ENCODE data around the gene ROCK2. TPM values are rescaled to one million over a fixed set of nuclear protein-coding genes. Genes with fewer than 3 reads are reported as not detected.

ROCK2 gene
- polyA plus RNA-seq, 1 of the 3 experiments (the other 2 are of a cell fraction): 4.2 TPM

DNA sequence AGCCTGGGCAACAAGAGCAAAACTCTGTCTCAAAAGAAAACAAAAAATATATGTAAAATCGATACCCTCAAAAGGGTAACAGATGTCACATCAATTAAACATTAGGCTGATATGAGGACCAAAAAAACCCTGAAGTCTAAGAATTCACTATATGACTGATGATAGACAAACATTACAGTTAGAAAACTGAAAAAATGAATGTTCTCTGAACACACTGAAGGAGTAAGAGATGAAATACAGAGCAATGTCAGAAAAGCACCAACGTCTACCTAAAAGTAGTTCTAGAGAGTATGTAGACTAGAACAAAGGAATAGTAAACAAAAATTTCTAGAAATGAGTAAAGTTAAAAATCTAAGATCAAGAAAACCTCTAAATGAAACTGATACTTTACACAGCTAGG, 107.3 kb downstream of the ROCK2 start:
- Histone ChIP-seq H2AFZ (ENCODE audit: low read depth) (no peak overlapping the region), H3K27ac (ENCODE audit: low read depth in 2 of 2, low read length in 1 of 2) (no peak overlapping the region), H3K4me2 (no peak overlapping the region), H3K9me3 (no peaks in the 10 kb centered on the region), H3K36me3 (replicated peaks in 1 of 2; ENCODE audit: control insufficient read depth in 1 of 2, insufficient read depth in 2 of 2, low read length in 1 of 2) (peaks cover 0 to 11% of the 10 kb centered on the region in 2 experiments), H3K9ac (no peak overlapping the region), H3F3A (replicated peaks; ENCODE audit: insufficient read depth) (peaks cover 25% of the 10 kb centered on the region), H4K20me1 (ENCODE audit: insufficient read depth) (peaks cover 5% of the 10 kb centered on the region; the same call in 1 of the 2 replicates), H3K4me1 (ENCODE audit: control insufficient read depth in 1 of 2, insufficient read depth in 2 of 2, low read depth in 1 of 2, low read length in 1 of 2) (no peaks in the 10 kb centered on the region), H3K27me3 (ENCODE audit: insufficient read depth) (no peaks in the 10 kb centered on the region), H3K4me3 (ENCODE audit: low read depth in 2 of 2, low read length in 1 of 2) (no peak overlapping the region), H3K79me2 (ENCODE audit: insufficient read depth) (peaks cover 75% of the 10 kb centered on the region), H3K9me2 (no peaks in the 10 kb centered on the region)
- WGBS (ENCODE audit: low lambda C conversion rate): 92% methylated on average over 2 of the region's 2 CpGs
- POLR2A ChIA-PET: no interaction called here
- TF ChIP-seq RXRA (IDR thresholded peaks at IDR 0.05; ENCODE audit: borderline replicate concordance, low read depth): no peak
- CTCF ChIA-PET: interaction anchor here (1.1 to 8.7 kb wide), 5 partner anchors 12 to 210 kb away, joined by 3 to 159 read pairs (median 6); no protein-coding TSS in a partner anchor
- no peak for DNase-seq

DNA sequence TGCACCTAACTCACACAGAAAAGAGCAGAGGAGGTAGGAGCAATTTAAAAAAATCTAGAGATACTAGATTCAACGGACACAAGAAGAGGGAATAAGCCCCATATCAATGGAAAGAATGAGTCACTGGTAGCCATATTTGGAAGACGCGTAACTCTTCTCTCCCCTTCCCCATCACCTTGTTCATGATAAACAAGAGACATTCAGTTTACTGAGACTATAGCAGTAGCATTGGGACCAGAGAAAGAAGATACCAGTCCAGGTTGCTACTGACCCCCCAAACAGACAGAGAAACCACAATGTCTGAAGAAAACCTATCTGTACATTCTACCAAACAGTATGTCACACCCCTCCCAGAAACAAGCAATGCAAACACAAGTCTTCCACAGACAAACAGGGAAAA, 108.1 kb downstream of the ROCK2 start:
- ChIA-PET CTCF (interaction anchor here (1.0 to 8.7 kb wide), 11 partner anchors 8 to 348 kb away, joined by 3 to 159 read pairs (median 8); partner anchors contain the start of gene ROCK2), POLR2A (no interaction called here)
- WGBS (ENCODE audit: low lambda C conversion rate): 82% methylated on average over 3 of the region's 3 CpGs
- Histone ChIP-seq H3K4me1 (ENCODE audit: control insufficient read depth in 1 of 2, insufficient read depth in 2 of 2, low read depth in 1 of 2, low read length in 1 of 2) (no peaks in the 10 kb centered on the region), H3K27me3 (ENCODE audit: insufficient read depth) (no peaks in the 10 kb centered on the region), H3K9me3 (no peaks in the 10 kb centered on the region), H3K79me2 (ENCODE audit: insufficient read depth) (peaks cover 72% of the 10 kb centered on the region), H3F3A (replicated peaks; ENCODE audit: insufficient read depth) (peaks cover 25% of the 10 kb centered on the region), H3K4me2 (no peak overlapping the region), H3K9me2 (no peaks in the 10 kb centered on the region), H3K27ac (ENCODE audit: low read depth in 2 of 2, low read length in 1 of 2) (no peak overlapping the region), H3K9ac (no peak overlapping the region), H4K20me1 (ENCODE audit: insufficient read depth) (peaks cover 5% of the 10 kb centered on the region; the same call in 1 of the 2 replicates), H3K36me3 (replicated peaks in 1 of 2; ENCODE audit: control insufficient read depth in 1 of 2, insufficient read depth in 2 of 2, low read length in 1 of 2) (peaks cover 0 to 4% of the 10 kb centered on the region in 2 experiments), H2AFZ (ENCODE audit: low read depth) (no peak overlapping the region), H3K4me3 (ENCODE audit: low read depth in 2 of 2, low read length in 1 of 2) (no peak overlapping the region)
- TF ChIP-seq FOSL2 (IDR thresholded peaks at IDR 0.05; ENCODE audit: borderline replicate concordance, low read depth) (no peak), POLR2AphosphoS5 (IDR thresholded peaks at IDR 0.05; ENCODE audit: low read depth, low read length) (no peak), CHD2 (IDR thresholded peaks at IDR 0.05; ENCODE audit: low read length, partially characterized antibody) (no peak), TCF12 (IDR thresholded peaks at IDR 0.05) (no peak), RFX5 (IDR thresholded peaks at IDR 0.05; ENCODE audit: low read length) (no peak), EP300 (IDR thresholded peaks at IDR 0.05; ENCODE audit: borderline replicate concordance in 1 of 2, low read depth in 1 of 2, low read length in 1 of 2) (no peak), JUND (IDR thresholded peaks at IDR 0.05) (no peak), GATA2 (CRISPR knock-in tag; IDR thresholded peaks at IDR 0.05) (no peak), TEAD4 (IDR thresholded peaks at IDR 0.05; ENCODE audit: borderline replicate concordance, insufficient read depth) (no peak), YY1 (IDR thresholded peaks at IDR 0.05; ENCODE audit: low read depth) (no peak), FOXM1 (IDR thresholded peaks at IDR 0.05; ENCODE audit: low read depth) (no peak), IRF3 (IDR thresholded peaks at IDR 0.05; ENCODE audit: low read depth, low read length) (no peak), NFIC (IDR thresholded peaks at IDR 0.05; ENCODE audit: borderline replicate concordance) (no peak), RAD21 (IDR thresholded peaks at IDR 0.05; ENCODE audit: low read length) (no peak), REST (IDR thresholded peaks at IDR 0.05; ENCODE audit: low read depth, low read length) (no peak), RCOR1 (IDR thresholded peaks at IDR 0.05; ENCODE audit: low read length) (no peak)
- TF ChIP-seq, protein P1, sequence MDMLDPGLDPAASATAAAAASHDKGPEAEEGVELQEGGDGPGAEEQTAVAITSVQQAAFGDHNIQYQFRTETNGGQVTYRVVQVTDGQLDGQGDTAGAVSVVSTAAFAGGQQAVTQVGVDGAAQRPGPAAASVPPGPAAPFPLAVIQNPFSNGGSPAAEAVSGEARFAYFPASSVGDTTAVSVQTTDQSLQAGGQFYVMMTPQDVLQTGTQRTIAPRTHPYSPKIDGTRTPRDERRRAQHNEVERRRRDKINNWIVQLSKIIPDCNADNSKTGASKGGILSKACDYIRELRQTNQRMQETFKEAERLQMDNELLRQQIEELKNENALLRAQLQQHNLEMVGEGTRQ (IDR thresholded peaks at IDR 0.05; ENCODE audit: borderline replicate concordance, low read depth, low read length): no peak
- TF ChIP-seq, protein P2, sequence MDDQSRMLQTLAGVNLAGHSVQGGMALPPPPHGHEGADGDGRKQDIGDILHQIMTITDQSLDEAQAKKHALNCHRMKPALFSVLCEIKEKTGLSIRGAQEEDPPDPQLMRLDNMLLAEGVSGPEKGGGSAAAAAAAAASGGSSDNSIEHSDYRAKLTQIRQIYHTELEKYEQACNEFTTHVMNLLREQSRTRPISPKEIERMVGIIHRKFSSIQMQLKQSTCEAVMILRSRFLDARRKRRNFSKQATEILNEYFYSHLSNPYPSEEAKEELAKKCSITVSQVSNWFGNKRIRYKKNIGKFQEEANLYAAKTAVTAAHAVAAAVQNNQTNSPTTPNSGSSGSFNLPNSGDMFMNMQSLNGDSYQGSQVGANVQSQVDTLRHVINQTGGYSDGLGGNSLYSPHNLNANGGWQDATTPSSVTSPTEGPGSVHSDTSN (IDR thresholded peaks at IDR 0.05): no peak
- TF ChIP-seq, protein P3, sequence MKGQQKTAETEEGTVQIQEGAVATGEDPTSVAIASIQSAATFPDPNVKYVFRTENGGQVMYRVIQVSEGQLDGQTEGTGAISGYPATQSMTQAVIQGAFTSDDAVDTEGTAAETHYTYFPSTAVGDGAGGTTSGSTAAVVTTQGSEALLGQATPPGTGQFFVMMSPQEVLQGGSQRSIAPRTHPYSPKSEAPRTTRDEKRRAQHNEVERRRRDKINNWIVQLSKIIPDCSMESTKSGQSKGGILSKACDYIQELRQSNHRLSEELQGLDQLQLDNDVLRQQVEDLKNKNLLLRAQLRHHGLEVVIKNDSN (IDR thresholded peaks at IDR 0.05; ENCODE audit: borderline replicate concordance, low read depth): no peak
- DNase-seq: no peak

Measured in SK-N-SH (cell line).